Inflammatory macrophage treated with lipopolysaccharide for 4 hours (primary cell): ENCODE measurements around the gene SLC6A6.

Experiments
- DNase-seq: peaks from one replicate; pipeline ENCODE4 v3.0.0-alpha.2; 2020

SLC6A6 gene

GRCh38 chr3:14491396-14492190 is 89.2 kb downstream of the SLC6A6 start:
- no peak for DNase-seq

- no peak for DNase-seq
Observed at GRCh38 chr3:14492948-14493881, 90.8 kb downstream of the SLC6A6 start.

- no peak for DNase-seq
Observed at GRCh38 chr3:14494279-14494972, 92.0 kb downstream of the SLC6A6 start.

GRCh38 chr3:14494973-14495300 is 92.5 kb downstream of the SLC6A6 start:
- no peak for DNase-seq

GRCh38 chr3:14496351-14496750 is 93.9 kb downstream of the SLC6A6 start:
- DNase-seq = no peak

GRCh38 chr3:14497321-14497720 is 94.9 kb downstream of the SLC6A6 start:
- no peak for DNase-seq

GRCh38 chr3:14502472-14502871 is 100.1 kb downstream of the SLC6A6 start:
- no peak for DNase-seq

GRCh38 chr3:14503033-14503705 is 100.8 kb downstream of the SLC6A6 start:
- no peak for DNase-seq

GRCh38 chr3:14503706-14504065 is 101.3 kb downstream of the SLC6A6 start:
- DNase-seq = no peak

GRCh38 chr3:14505001-14505802 is 102.8 kb downstream of the SLC6A6 start:
- DNase-seq = no peak

- DNase-seq = no peak
Observed at GRCh38 chr3:14505803-14506500, 103.5 kb downstream of the SLC6A6 start.

GRCh38 chr3:14506626-14507304 is 104.4 kb downstream of the SLC6A6 start:
- DNase-seq = no peak

- no peak for DNase-seq
Observed at GRCh38 chr3:14507305-14507741, 104.9 kb downstream of the SLC6A6 start.

- DNase-seq = no peak
Observed at GRCh38 chr3:14507757-14508504, 105.5 kb downstream of the SLC6A6 start.

- DNase-seq = no peak
Observed at GRCh38 chr3:14508505-14508819, 106.1 kb downstream of the SLC6A6 start.

- DNase-seq = peak; percentile 24
Observed at GRCh38 chr3:14508966-14509795, 106.8 kb downstream of the SLC6A6 start.

GRCh38 chr3:14509796-14510100 is 107.3 kb downstream of the SLC6A6 start:
- no peak for DNase-seq

GRCh38 chr3:14510838-14511622 is 108.6 kb downstream of the SLC6A6 start:
- DNase-seq = no peak
